ENCODE data around the gene FAM221B. TPM values are rescaled to one million over a fixed set of nuclear protein-coding genes. Genes with fewer than 3 reads are reported as not detected.
A peak's percentile ranks its signal among the peaks of the same experiment; 100 is the strongest.

The FAM221B gene
- total and polyA plus RNA-seq, 9 of the 15 experiments (the other 6 are each of a cell fraction or from before 2014, with no cell fraction given): 0.01 TPM; not detected in 8

- TF ChIP-seq PKNOX1 (IDR thresholded peaks at IDR 0.05): peak; percentile 71
- no peak for TF ChIP-seq ARHGAP35 (IDR thresholded peaks at IDR 0.05; ENCODE audit: partially characterized antibody)
- no peak for TF ChIP-seq TSHZ1 (CRISPR knock-in tag; IDR thresholded peaks at IDR 0.05)
- no peak for TF ChIP-seq NFATC3 (IDR thresholded peaks at IDR 0.05)
- peak; percentile 59; the same call in 1 of the 2 replicates for TF ChIP-seq ZBTB12 (CRISPR knock-in tag; IDR thresholded peaks at IDR 0.05)
- TF ChIP-seq CHD1 (IDR thresholded peaks at IDR 0.05; ENCODE audit: low read length): no peak
- no peak for TF ChIP-seq MYNN (IDR thresholded peaks at IDR 0.05)
- no peak for TF ChIP-seq MYNN (CRISPR knock-in tag; IDR thresholded peaks at IDR 0.05)
- peak; percentile 63 for TF ChIP-seq ZFX (CRISPR knock-in tag; IDR thresholded peaks at IDR 0.05)
- TF ChIP-seq ZNF121 (CRISPR knock-in tag; conservative IDR thresholded peaks at IDR 0.05): no peak
- TF ChIP-seq FOXJ3 (CRISPR knock-in tag; IDR thresholded peaks at IDR 0.05): no peak
- no peak for TF ChIP-seq PBX2 (CRISPR knock-in tag; IDR thresholded peaks at IDR 0.05; ENCODE audit: low read depth)
- no peak for TF ChIP-seq PBX2 (tag; conservative IDR thresholded peaks at IDR 0.05; ENCODE audit: low read depth)
- TF ChIP-seq MYBL2 (IDR thresholded peaks at IDR 0.05; ENCODE audit: low read depth): no peak
- TF ChIP-seq MYBL2 (CRISPR knock-in tag; IDR thresholded peaks at IDR 0.05; ENCODE audit: borderline replicate concordance): no peak
Measured at GRCh38 chr9:35829084-35829763, 692 bp upstream of the FAM221B start, which contains the start of gene TMEM8B (continued).

Data from K562 (cell line).